IPS-NIHi7 (cell line): Measurements from ENCODE around the gene DAB2.
"Not testable (repeated sequence)": the region's sequence is repeated elsewhere in the genome, so short reads cannot be mapped to it uniquely, and the experiment has no call there.

ENCODE experiments used
- DNase-seq: peaks from one replicate; pipeline ENCODE4 v3.0.0; 2012; ENCODE audit warnings: mixed read lengths; ENCODE audit errors: extremely low spot score

The DAB2 gene

DNA sequence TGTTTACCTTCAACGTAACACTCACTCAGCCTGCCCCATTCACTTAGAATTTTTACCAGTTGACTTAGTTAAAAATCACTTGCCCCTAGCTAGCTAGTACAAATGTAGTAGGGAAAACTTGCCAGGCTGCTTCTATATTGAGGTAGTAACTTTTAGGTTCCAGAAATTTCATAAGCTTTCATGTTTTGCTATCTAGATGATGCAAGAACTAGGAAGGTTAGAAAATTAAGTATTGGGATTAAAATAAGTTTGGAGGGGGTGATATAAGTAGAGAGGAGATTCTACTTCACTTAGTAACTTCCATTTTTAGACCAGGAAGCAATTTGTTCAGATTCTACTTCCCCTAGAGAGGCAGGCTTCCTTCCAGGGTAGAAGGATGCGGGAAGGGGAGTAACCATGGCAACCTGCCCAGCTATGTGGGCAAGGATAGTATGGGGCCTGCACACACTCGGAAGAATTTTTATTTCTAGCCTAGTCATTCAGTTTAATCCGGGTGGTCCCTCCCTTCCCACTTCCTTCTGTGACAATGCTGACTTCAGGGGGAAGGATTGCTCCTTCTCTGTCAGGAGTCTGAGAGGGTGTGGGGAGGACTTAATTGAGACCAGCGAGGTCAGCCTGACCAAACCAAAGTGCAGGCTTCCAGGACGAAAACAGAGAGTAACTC, 4.2 kb downstream of the DAB2 start:
- no peak for DNase-seq

- no peak for DNase-seq
Observed at GRCh38 chr5:39419796-39420195, 5.0 kb downstream of the DAB2 start.

DNA sequence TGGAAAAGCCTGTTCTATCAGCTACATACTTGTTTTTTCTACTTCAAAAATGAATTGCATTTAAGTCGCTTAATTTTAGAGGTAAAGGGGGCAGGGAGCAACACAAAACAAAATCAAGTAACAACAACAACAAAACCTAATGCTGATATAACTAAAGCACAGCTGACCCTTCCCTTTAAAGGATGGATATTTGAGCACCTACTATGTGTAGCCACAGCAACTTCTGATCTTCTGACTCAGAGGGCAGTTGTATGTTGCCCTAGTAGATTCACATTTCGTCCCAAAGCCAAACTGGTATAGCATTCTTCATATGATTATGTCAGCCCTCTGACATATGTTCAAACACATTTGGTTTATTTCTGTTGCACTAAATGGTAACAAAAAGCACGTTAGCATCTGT, 6.8 kb downstream of the DAB2 start:
- no peak for DNase-seq

GRCh38 chr5:39415201-39415600, 9.6 kb downstream of the DAB2 start:
- no peak for DNase-seq

GRCh38 chr5:39414426-39414825, 10.4 kb downstream of the DAB2 start:
- DNase-seq, result no peak

DNA sequence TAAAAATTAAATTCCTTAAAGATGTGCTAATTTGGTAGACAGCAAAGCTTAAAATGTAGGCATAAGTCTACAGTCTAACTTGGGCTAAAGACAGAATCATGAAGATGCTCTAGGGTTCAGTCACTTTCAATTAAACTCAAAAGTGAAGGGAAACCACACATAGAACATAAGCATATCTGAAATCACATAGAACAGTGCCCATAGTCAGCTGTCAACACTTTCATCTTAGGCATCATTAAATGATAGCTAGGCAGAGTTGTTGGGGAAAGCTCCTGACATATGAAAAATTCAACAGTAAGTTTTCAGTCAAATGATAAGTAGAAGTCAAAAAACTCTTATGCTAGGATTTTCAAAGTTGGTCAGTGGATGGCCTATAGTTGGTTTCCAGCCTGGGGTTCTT, 11.0 kb downstream of the DAB2 start:
- no peak for DNase-seq

DNA sequence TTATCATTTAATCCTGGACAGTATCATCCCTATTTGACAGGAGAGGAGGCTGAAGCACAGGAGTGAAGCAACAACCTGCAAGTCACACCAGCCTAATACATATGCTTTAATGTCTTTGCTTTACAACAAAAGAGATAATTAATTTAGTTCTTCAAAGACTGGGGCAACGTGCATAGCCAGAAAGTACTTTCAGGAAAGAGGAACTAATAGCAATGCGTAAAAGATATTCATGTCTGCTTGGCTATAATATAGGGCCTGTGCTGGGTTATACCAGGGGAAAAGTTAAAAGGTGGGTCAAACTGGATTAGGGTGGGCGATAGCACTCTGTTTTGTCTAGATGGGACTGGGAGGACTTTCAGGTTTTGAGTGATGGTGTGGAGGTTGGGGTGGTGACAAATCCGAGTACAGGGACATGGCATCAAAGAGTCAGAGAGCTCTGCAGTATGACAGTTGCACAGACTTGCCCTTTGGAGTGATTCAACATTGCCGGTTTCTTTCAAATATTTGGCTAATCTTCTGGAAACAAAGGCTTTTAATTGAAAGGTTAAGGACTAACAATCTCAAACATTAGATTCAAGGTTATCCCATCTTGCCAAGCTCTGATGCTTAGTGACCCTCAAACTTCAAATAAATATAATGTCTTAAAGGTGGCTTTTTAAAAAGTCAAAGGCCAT, 11.9 kb downstream of the DAB2 start:
- DNase-seq, result no peak

DNA sequence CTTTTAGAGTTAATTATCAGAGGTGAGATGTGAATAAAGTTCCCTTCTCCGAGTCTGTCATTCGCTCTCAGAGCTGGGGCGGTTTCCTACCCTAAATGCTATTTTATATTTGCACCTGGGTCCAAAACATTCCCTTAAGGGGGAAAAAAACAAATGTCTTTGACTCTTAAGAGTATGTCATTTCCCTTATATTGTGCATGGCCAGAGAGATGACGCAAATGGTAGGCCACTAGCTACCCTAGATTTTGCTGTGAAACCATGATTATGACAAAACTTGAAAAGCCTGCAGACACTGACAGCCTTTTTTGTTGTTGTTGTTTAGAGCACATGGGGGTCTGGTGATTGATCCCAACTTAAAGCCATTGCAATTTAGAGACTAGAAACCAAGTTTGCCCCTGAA, 12.8 kb downstream of the DAB2 start:
- DNase-seq, result no peak

- no peak for DNase-seq
Observed at GRCh38 chr5:39411061-39411460, 13.7 kb downstream of the DAB2 start.

DNA sequence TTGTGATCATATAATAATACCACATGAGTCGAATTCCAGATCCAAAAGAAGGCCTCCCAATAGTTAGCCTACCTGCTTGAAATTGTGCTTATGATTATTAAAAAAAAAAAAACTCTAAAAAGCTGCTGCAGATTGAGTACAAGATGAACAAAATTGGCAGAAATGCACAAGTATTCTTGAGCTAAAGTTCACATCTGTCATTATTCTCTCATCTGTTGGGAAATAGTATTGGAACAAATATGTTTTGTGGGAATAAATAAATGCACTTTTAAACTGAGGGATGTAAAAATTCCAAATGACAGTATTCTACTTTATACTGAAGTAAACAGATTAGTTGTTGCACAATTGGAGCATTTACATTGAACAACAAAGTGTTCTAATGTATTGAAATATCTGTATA, 15.7 kb downstream of the DAB2 start:
- DNase-seq, result no peak

DNA sequence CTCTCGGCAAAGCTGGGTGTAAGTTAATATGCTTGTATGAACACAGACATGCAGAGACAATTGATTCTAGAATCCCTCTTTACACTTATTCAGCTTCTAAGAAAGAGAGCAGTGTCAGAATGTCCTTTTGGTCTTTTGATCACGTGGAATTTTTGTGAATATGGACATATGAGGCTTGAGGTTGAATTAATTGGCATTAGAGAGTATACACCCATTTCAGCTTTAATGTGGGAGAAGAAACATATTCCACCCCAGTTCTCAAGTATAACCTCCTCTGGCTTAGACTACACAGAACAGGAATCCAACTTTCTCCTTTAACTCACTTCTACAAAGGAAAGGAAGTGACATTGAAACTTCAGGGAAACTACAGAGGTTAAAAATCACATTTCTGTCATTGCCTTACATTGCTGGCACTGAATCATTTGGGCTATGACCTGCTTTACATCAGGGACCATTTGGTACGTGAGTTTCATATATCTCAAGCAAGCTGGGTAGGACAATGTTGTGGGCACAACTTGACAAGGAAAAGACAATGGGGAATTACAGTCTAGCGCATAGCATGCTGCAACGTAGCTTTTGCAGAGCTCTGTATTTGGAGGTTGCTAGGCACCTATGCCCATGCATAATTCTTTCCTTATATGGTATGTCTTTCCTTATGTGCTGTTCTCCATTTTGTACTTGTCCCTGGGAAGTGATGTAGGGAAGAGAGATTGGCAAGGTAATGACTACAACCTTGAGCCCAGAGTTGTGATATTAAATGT, 19.5 kb downstream of the DAB2 start:
- DNase-seq, result no peak

DNA sequence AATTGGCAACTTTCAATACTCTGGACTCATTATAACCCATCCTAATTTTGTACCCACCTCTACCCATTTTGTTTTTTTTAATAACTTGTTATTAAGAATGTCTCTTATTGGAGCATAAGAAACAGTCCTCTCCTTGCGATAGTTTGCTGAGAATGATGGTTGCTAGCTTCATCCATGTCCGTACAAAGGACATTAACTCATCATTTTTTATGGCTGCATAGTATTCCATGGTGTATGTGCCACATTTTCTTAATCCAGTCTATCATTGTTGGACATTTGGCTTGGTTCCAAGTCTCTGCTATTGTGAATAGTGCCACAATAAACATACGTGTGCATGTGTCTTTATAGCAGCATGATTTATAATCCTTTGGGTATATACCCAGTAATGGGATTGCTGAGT, 21.0 kb downstream of the DAB2 start:
- not testable (repeated sequence) for DNase-seq

DNA sequence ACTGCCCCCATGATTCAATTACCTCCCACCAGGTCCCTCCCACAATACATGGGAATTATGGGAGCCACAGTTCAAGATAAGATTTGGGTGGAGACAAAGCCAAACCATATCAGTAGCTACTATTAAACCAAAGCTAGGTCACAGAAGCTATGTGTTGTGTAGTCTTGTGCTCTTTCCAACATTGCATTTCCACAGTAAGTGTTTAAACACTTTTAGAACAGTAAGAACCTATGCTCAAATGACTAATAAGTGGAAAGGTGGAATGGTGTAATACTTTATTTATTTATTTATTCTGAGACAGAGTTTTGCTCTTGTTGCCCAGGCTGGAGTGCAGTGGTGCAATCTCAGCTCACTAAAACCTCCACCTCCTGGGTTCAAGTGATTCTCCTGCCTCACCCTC, 22.6 kb downstream of the DAB2 start:
- DNase-seq, result not testable (repeated sequence)

DNA sequence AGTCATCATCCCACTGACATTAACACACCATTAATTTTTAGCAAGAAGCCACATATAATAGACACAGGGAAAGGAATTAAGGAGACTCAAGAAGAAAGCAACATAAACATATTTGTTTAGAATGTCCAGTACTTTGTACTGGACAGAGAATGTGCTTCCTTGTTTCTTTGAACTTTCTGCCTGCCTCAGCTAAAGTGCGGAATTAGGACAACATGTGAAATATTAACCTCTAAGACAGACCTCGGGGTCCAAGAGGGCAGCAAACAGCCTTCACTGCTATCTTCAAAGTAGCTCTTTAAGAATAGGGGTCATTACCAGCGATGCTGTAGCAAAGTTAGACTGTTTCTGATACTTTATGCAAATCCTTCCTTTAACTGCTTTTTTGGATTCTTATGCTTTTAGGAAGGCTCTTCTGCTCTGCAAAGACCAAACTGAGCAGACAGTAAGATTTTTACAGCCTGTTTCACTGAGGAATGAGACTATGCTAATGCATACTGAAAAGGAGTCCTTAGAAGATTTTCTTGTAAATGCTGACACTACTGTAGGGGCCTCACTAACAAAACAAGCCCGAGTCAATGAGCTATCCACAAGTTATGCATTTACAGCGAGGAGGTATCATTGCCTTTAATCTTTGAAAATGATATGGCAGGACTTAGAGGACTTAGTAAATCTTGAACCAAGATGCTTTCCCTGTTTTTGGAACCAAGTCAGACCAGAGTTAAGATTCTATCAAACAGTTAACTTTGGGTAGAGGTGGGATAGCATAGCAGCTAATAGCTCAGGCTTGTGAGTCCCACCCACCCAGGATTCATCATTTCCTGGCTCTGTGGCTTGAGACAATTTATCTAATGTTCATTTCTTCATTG, 23.8 kb downstream of the DAB2 start:
- DNase-seq, result no peak

GRCh38 chr5:39399135-39400036, 25.4 kb downstream of the DAB2 start:
- no peak for DNase-seq

DNA sequence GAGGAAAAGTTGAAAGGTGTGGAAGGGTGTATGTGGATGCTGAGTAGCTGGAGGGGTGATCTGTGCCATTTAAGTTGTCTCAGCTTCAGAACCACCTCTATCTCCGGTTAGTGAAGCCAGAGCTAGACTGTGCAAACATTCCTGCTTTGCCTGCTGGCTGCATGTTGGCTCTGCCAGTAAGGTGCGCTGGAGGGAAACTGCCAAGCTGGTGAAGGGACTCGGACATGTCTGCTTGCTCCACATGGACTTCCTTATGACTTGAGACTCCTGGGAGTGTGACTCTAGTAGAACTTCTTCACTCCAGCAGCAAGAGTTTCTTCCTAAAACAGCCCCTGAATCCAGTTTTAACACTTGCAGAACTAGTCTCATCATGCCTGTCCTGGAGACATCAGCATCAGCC, 27.9 kb downstream of the DAB2 start:
- no peak for DNase-seq

- no peak for DNase-seq
Observed at GRCh38 chr5:39395521-39395920, 29.3 kb downstream of the DAB2 start.

DNA sequence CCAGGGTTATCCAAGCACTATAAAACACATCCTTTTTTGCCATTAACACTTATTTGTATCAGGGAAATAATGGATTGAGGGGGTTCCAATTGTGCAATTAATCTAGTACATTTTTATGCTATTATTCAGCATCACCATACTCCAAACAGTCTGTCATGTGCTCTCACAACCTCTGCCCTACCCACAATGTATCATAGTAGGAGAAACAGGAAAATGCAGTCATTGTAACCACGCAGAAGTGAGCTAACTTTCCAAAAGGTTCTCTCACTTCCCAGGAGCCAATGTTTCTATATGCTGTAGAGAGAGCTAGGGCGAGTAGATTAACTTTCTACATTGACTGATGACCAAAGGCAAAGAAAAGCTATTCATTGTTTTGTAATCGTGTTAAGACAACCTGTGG, 29.8 kb downstream of the DAB2 start:
- DNase-seq, result no peak

DNA sequence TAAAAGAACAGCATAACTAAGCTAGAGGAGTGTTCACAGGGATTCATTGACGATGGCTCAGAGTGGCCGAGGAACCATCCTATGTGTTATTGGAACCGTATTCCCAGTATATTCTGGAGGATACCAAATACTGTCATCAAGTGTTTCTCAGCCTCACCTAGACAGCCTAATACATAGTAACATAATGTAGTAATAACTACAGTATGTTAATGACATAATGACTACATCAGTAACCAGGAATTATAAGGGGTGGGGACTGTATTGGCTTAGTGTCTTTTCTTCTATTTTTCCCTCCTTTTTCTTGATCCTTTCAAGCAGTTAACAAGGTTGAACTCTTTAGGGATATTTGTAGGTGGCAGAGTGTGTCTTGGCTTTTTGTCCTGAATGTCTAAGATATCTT, 33.8 kb downstream of the DAB2 start:
- DNase-seq, result no peak

- no peak for DNase-seq
Observed at GRCh38 chr5:39387293-39387692, 37.5 kb downstream of the DAB2 start.

DNA sequence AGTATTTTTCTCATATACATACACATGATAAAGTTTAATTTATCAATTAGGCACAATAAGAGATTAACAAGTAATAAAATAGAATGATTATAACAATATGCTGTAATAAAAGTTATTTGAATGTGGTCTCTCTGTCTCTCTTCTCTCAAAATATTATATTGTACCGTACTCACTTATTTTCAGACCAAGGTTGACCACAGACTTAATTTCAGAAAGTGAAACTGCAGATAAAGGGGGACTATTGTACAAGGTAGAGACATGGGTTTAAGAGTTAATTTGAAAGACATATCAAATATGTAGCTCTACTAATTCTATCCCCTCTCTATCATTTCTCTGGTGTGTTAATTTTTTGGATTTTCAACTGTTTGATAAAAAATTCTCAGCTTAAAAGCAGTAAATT, 40.5 kb downstream of the DAB2 start:
- DNase-seq, result no peak
